GM10248 (cell line): ENCODE data around the gene AGFG2.

Experiments used
- CTCF ChIA-PET: fragments of 300-600 bp; sonication (Branson Sonifier 250); formaldehyde crosslinking; extraction: SDS; loops from one replicate; lab custom pipeline; 2021; ENCODE audit warnings: antibody characterized with exemption; lab: Yijun Ruan, JAX
- POLR2A ChIA-PET: fragments of 350-650 bp; sonication (Branson Sonifier 250); formaldehyde crosslinking; extraction: SDS; loops from one replicate; lab custom pipeline; 2020; ENCODE audit warnings: antibody characterized with exemption; lab: Yijun Ruan, JAX
- DNase-seq: peaks from one replicate; pipeline ENCODE4 v3.0.0; 2012; ENCODE audit errors: extremely low spot score
- TF ChIP-seq, protein P1 (sequence below): IDR thresholded peaks from 2 replicates; pipeline ENCODE4 v1.5.1; 2012; ENCODE audit warnings: mild to moderate bottlenecking, low read depth; ENCODE audit errors: extremely low read depth, missing control alignments, control extremely low read depth

Gene AGFG2, protein sequence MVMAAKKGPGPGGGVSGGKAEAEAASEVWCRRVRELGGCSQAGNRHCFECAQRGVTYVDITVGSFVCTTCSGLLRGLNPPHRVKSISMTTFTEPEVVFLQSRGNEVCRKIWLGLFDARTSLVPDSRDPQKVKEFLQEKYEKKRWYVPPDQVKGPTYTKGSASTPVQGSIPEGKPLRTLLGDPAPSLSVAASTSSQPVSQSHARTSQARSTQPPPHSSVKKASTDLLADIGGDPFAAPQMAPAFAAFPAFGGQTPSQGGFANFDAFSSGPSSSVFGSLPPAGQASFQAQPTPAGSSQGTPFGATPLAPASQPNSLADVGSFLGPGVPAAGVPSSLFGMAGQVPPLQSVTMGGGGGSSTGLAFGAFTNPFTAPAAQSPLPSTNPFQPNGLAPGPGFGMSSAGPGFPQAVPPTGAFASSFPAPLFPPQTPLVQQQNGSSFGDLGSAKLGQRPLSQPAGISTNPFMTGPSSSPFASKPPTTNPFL

DNA sequence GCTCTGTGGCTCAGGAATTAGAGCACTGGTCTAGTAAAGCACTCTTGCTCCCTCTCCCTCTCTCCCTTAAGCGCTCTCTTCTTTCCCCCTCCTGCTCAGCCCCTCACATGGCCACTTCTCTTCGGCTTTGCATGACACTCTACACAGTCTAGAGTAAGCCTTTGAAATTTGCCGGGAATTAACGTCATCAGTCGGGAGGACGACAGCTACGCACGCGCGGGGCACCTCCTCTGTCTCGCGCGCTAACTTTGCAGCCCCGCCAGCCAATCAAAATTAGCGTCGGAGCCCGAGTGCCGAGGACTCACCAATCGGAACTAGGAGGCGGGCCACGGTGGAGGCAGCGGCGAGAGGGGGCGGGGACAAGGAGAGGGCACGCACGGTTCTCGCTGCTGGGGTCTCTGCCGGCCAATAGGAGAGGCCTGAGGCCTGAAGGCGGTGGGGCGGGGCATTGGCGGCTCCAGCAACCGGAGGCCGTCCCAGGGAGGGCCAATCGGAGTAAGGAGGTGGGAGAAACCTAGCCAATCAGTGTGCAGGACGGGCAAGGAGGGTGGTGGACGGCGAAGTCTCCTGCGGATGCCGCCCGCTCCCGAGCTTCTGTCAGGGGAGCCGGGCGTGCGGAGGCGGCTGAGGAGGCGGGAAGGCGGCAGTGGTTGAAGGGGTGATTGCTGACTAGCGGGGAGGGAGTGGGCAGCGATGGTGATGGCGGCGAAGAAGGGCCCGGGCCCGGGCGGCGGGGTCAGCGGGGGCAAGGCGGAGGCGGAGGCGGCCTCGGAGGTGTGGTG lies at the start of gene AGFG2:
Gene AGFG2 (plus strand): TSS at position 550 of the 782 bp plus-strand sequence. CDS start 144 bp downstream, at position 694.
- peak; percentile 99 for DNase-seq
- TF ChIP-seq, protein P1, sequence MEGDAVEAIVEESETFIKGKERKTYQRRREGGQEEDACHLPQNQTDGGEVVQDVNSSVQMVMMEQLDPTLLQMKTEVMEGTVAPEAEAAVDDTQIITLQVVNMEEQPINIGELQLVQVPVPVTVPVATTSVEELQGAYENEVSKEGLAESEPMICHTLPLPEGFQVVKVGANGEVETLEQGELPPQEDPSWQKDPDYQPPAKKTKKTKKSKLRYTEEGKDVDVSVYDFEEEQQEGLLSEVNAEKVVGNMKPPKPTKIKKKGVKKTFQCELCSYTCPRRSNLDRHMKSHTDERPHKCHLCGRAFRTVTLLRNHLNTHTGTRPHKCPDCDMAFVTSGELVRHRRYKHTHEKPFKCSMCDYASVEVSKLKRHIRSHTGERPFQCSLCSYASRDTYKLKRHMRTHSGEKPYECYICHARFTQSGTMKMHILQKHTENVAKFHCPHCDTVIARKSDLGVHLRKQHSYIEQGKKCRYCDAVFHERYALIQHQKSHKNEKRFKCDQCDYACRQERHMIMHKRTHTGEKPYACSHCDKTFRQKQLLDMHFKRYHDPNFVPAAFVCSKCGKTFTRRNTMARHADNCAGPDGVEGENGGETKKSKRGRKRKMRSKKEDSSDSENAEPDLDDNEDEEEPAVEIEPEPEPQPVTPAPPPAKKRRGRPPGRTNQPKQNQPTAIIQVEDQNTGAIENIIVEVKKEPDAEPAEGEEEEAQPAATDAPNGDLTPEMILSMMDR = no peak
- ChIA-PET CTCF (interaction anchor here (0.9 to 3.4 kb wide), 5 partner anchors 11 to 69 kb away, joined by 3 to 14 read pairs (median 5); no protein-coding TSS in a partner anchor), POLR2A (interaction anchor here (0.6 to 0.7 kb wide), 3 partner anchors 12 to 204 kb away, joined by 3 to 4 read pairs (median 3); no protein-coding TSS in a partner anchor)

DNA sequence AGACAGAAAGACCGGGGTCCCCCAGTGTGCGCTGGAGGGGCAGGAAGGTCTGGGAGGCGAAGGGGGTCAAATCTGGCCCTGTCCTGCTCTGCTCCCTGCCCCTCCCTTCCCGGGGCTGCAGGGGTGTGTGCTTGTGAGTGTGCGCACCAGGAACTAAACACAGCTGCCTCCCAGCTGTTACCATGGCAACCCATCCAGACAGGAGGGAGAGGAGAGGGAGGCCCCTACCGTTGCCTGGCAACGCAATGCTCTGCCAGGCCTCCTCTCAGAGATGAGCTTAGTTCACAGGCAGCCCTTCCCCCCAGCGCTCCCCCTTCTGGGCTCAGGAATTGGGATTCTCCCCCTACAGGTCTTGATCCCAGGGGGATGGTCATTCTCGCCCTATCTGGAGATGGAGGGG lies 49.2 kb upstream of the AGFG2 start:
- POLR2A ChIA-PET = no interaction called here
- TF ChIP-seq, protein P1 = no peak
- peak; percentile 84 for DNase-seq
- CTCF ChIA-PET = interaction anchor here (0.7 to 1.5 kb wide), 8 partner anchors 12 to 235 kb away, joined by 3 to 4 read pairs (median 3); no protein-coding TSS in a partner anchor

DNA sequence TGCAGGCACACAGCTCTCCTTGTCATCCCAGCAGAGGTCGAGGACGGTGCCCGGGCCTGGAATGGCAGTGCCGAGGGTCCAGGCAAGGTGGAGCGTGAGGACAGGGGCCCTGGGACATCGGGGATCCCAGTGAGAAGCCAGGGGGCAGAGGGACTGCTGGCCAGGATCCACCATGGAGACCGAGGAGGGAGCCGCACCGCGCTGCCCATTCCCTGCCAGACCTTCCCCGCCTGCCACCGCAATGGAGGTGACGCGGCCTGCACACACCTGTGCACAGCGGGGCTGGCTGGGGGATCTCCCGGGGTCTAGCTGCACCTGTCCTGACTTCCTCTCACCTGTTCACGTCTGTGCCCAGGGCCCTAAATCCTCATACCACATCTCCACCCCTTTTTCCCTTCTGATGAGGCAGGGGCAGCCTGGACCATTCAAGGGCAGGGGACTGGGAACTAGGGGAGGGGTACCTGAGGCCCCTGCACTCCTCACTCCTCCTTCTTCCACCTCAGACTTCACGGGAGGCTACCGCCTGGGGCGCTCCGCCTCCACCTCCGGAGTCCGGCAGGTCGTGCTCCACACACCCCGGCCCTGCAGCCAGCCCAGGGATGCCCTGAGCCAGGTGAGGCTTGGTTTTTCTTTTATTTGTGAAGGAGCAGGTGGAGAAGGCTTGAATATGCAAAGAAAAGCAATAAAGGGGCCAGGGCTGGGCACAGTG lies 48.4 kb upstream of the AGFG2 start:
- CTCF ChIA-PET = interaction anchor here (1.0 to 1.5 kb wide), 5 partner anchors 13 to 142 kb away, joined by 3 to 4 read pairs (median 3); no protein-coding TSS in a partner anchor
- TF ChIP-seq, protein P1 = no peak
- DNase-seq = peak; percentile 9
- POLR2A ChIA-PET = no interaction called here

DNA sequence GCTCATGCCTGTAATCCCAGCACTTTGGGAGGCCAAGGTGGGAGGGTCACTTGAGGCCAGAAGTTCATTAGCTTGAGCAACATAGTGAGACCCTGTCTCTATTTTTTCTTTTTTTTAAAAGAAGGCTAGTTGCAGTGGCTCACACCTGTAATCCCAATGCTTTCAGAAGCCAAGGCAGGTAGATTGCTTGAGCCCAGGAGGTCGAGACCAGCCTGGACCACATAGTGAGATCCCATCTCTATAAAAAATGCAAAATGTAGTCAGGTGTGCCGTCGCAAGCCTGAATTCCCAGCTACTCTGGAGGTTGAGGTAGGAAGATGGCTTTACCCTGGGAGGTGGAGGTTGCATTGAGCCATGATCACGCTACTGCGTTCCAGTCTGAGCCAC lies 47.8 kb upstream of the AGFG2 start:
- POLR2A ChIA-PET = no interaction called here
- DNase-seq = no peak
- CTCF ChIA-PET = interaction anchor here (0.9 to 1.3 kb wide), 2 partner anchors 22 to 36 kb away, joined by 4 to 6 read pairs; no protein-coding TSS in a partner anchor
- TF ChIP-seq, protein P1 = no peak

DNA sequence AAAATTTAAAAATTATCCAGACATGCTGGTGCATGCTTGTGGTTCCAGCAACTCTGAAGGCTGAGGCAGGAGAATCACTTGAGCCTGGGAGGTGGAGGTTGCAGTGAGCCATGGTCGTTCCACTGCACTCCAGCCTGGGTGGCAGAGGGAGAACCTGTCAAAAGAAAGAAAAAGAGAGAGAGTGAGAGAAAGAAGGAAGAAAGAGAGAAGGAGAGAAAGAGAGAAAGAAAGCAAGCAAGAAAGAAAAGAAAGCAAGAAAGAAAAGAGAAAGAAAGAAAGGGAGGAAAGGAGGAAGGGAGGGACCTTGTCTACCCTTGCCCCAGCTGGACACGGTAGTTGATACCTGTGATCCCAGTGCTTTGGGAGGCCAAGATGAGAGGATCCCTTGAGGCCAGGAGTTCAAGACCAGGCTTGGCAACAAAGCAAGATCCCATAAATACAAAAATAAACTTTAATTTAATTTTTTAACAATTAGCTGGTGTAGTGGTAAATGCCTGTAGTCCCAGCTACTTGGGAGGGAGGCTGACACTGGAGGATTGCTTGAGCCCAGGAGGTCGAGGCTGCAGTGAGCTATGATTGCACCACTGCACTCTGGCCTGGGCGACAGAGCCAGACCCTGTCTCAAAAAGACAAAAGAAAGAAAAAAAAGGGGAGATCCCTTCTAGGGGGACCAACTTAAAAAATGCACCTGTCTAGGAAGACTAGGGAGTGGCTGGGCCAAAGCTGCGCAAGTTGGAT lies 46.1 kb upstream of the AGFG2 start:
- ChIA-PET CTCF (interaction anchor here (0.9 to 2.8 kb wide), 8 partner anchors 11 to 74 kb away, joined by 3 to 20 read pairs (median 4); partner anchors contain the start of gene TSC22D4), POLR2A (interaction anchor here (0.6 kb wide), 1 partner anchor 128 kb away, joined by 3 read pairs; no protein-coding TSS in a partner anchor)
- TF ChIP-seq, protein P1 = no peak
- no peak for DNase-seq
